ENCODE data around the gene PSPN. TPM values are rescaled to one million over a fixed set of nuclear protein-coding genes. Genes with fewer than 3 reads are reported as not detected.

The PSPN gene
- 1 to 10 TPM in 6 of 7 donors, under 1 TPM in 1; 0.72 to 2.8 (median 2.0) TPM for total RNA-seq
- polyA plus RNA-seq = 1 to 10 TPM; 1.2 TPM
- long read RNA-seq, donor 1 = 0 reads
- long read RNA-seq, donor 2, transcript PSPN-202 (1 exons, 3,911 nt) = major isoform, 11 of 11 reads
- long read RNA-seq, donor 2, partial matches to known transcripts = 0 of 11 reads
- long read RNA-seq, donor 2, other reads (novel, unspliced or antisense) = 0 of 11 reads
- long read RNA-seq, donor 3, partial matches to known transcripts = 0 of 1 reads
- long read RNA-seq, donor 3, other reads (novel, unspliced or antisense) = 0 of 1 reads

GRCh38 chr19:6375411-6376010 is at the start of gene PSPN:
Gene PSPN (minus strand): TSS chr19:6375933. CDS start chr19:6375849, 84 bp downstream.
- 79 to 88% (median 80%) methylated on average over 22 to 25 of the region's 25 CpGs for WGBS, 3 donors
- intact Hi-C loops (cut with DNase I) = loop anchor here in 1 of 4 donors (10.0 kb wide), 2 partner anchors 49 to 101 kb away; partner anchors contain the start of genes KHSRP and MLLT1
- H3K36me3 ChIP-seq = no peaks in the 10 kb centered on the region
- TF ChIP-seq EP300 (IDR thresholded peaks at IDR 0.05) (no peak), POLR2A (IDR thresholded peaks at IDR 0.05) (no peak), CTCF (IDR thresholded peaks at IDR 0.05) (no peak)
- H3K27me3 ChIP-seq = no peaks in the 10 kb centered on the region
- H3K27ac ChIP-seq = no peak within 1 kb of the TSS
- peaks cover 5% of the 10 kb centered on the region for H3K4me1 ChIP-seq (ENCODE audit: insufficient read depth)
- DNase-seq = peak in 2 of 5 donors; percentile 49 to 57
- H3K4me3 ChIP-seq = no peak within 1 kb of the TSS
- H3K9me3 ChIP-seq = peaks cover 0 to 8% of the 10 kb centered on the region in 2 donors

- Histone ChIP-seq H3K4me3 (peak overlapping the region; percentile 12), H3K9me3 (no peaks in the 10 kb centered on the region), H3K27ac (peak overlapping the region; percentile 40 to 89), H3K36me3 (no peaks in the 10 kb centered on the region), H3K27me3 (no peaks in the 10 kb centered on the region), H3K4me1 (ENCODE audit: insufficient read depth) (peaks cover 4% of the 10 kb centered on the region)
- DNase-seq = peak; percentile 99 to 100 (median 100)
- 3 to 8% (median 5%) methylated on average over 43 of the region's 43 CpGs for WGBS, 3 donors
- intact Hi-C loops (cut with DNase I) = loop anchor here in 1 of 4 donors (5.0 to 10.0 kb wide), 2 partner anchors 50 to 867 kb away; partner anchors contain the start of genes ALKBH7, INSR and PSPN
- TF ChIP-seq POLR2A (IDR thresholded peaks at IDR 0.05) = no peak
- no peak for TF ChIP-seq EP300 (IDR thresholded peaks at IDR 0.05)
- TF ChIP-seq CTCF (IDR thresholded peaks at IDR 0.05) = no peak
These were observed 49.4 kb upstream of the PSPN start for GRCh38 chr19:6424939-6425731.

- Histone ChIP-seq H3K27me3 (no peaks in the 10 kb centered on the region), H3K27ac (peak within 1 kb of the TSS; percentile 80 to 89), H3K36me3 (no peaks in the 10 kb centered on the region), H3K4me3 (peak within 1 kb of the TSS; percentile 81), H3K4me1 (ENCODE audit: insufficient read depth) (peaks cover 4% of the 10 kb centered on the region), H3K9me3 (no peaks in the 10 kb centered on the region)
- intact Hi-C loops (cut with DNase I) = loop anchor here in 1 of 4 donors (5.0 to 10.0 kb wide), 2 partner anchors 50 to 868 kb away; partner anchors contain the start of genes ALKBH7, INSR and PSPN
- no peak for TF ChIP-seq CTCF (IDR thresholded peaks at IDR 0.05)
- TF ChIP-seq POLR2A (IDR thresholded peaks at IDR 0.05) = peak; percentile 70
- TF ChIP-seq EP300 (IDR thresholded peaks at IDR 0.05) = no peak
- DNase-seq = peak; percentile 23 to 68 (median 58)
- 1% methylated on average over 21 to 109 of the region's 114 CpGs for whole genome bisulfite sequencing, 3 donors
These were observed 48.6 kb upstream of the PSPN start, which contains the start of gene KHSRP for GRCh38 chr19:6424195-6424938. Gene KHSRP (minus strand): TSS chr19:6424811. CDS start chr19:6424701, 110 bp downstream.
